ENCODE measurements around the gene SPRR3.
A peak's percentile ranks its signal among the peaks of the same experiment; 100 is the strongest.
"Not testable (repeated sequence)": the region's sequence is repeated elsewhere in the genome, so short reads cannot be mapped to it uniquely, and the experiment has no call there.

SPRR3 gene

GRCh38 chr1:152983743-152984142 is 17.8 kb upstream of the SPRR3 start, which contains the start of gene SPRR1A:
SPRR1A (plus strand) TSS chr1:152984081; CDS start chr1:152985231, 1,150 bp downstream.
- no peak for DNase-seq (ENCODE audit: low spot score)

- DNase-seq (ENCODE audit: low spot score): no peak
Observed at GRCh38 chr1:152986578-152986977, 15.0 kb upstream of the SPRR3 start.

- no peak for DNase-seq (ENCODE audit: low spot score)
Observed at GRCh38 chr1:152993186-152993585, 8.4 kb upstream of the SPRR3 start.

GRCh38 chr1:152995842-152996241 is 5.7 kb upstream of the SPRR3 start:
- DNase-seq (ENCODE audit: low spot score): no peak

GRCh38 chr1:152996633-152997400 is 4.7 kb upstream of the SPRR3 start:
- DNase-seq (ENCODE audit: low spot score): peak; percentile 0

- no peak for DNase-seq (ENCODE audit: low spot score)
Observed at GRCh38 chr1:152997901-152998300, 3.6 kb upstream of the SPRR3 start.

- no peak for DNase-seq (ENCODE audit: low spot score)
Observed at GRCh38 chr1:152998476-152998875, 3.1 kb upstream of the SPRR3 start.

- DNase-seq (ENCODE audit: low spot score): no peak
Observed at GRCh38 chr1:152999818-153000217, 1.7 kb upstream of the SPRR3 start.

- no peak for DNase-seq (ENCODE audit: low spot score)
Observed at GRCh38 chr1:153000294-153000693, 1.3 kb upstream of the SPRR3 start.

- DNase-seq (ENCODE audit: low spot score): not testable (repeated sequence)
Observed at GRCh38 chr1:153011235-153011758, 9.7 kb downstream of the SPRR3 start.

GRCh38 chr1:153021829-153022228 is 20.3 kb downstream of the SPRR3 start:
- DNase-seq (ENCODE audit: low spot score): not testable (repeated sequence)

GRCh38 chr1:153022340-153022739 is 20.8 kb downstream of the SPRR3 start:
- not testable (repeated sequence) for DNase-seq (ENCODE audit: low spot score)

- no peak for DNase-seq (ENCODE audit: low spot score)
Observed at GRCh38 chr1:153023109-153023508, 21.6 kb downstream of the SPRR3 start.

- no peak for DNase-seq (ENCODE audit: low spot score)
Observed at GRCh38 chr1:153024413-153024812, 22.9 kb downstream of the SPRR3 start.

- no peak for DNase-seq (ENCODE audit: low spot score)
Observed at GRCh38 chr1:153025797-153026196, 24.2 kb downstream of the SPRR3 start.

- DNase-seq (ENCODE audit: low spot score): no peak
Observed at GRCh38 chr1:153028766-153029165, 27.2 kb downstream of the SPRR3 start.

- no peak for DNase-seq (ENCODE audit: low spot score)
Observed at GRCh38 chr1:153030895-153031294, 29.3 kb downstream of the SPRR3 start, which contains the start of gene SPRR1B. SPRR1B (plus strand) TSS chr1:153031203; CDS start chr1:153032346, 1,143 bp downstream.

GRCh38 chr1:153032073-153032472 is 30.5 kb downstream of the SPRR3 start:
- DNase-seq (ENCODE audit: low spot score): no peak

GRCh38 chr1:153032677-153033308 is 31.2 kb downstream of the SPRR3 start:
- DNase-seq (ENCODE audit: low spot score): no peak

GRCh38 chr1:153035211-153035610 is 33.7 kb downstream of the SPRR3 start:
- DNase-seq (ENCODE audit: low spot score): no peak

- no peak for DNase-seq (ENCODE audit: low spot score)
Observed at GRCh38 chr1:153040950-153041631, 39.5 kb downstream of the SPRR3 start, which contains the start of gene SPRR2D. SPRR2D (minus strand) TSS chr1:153041120; CDS start chr1:153040346, 774 bp downstream.

- no peak for DNase-seq (ENCODE audit: low spot score)
Observed at GRCh38 chr1:153049211-153049610, 47.7 kb downstream of the SPRR3 start.

Data from cerebellar cortex (tissue), 1 donor.